Measurements from ENCODE around the gene CMA1. TPM values are rescaled to one million over a fixed set of nuclear protein-coding genes. Genes with fewer than 3 reads are reported as not detected.

Gene CMA1
- total and polyA plus RNA-seq, 2 of the 8 experiments (the other 6 are each of a cell fraction or from before 2014, with no cell fraction given), result not detected

GRCh38 chr14:24463884-24464785 is 43.9 kb downstream of the CMA1 start (continued):
- TF ChIP-seq CEBPB (IDR thresholded peaks at IDR 0.05; ENCODE audit: low read depth, low read length) (no peak), SIX5 (IDR thresholded peaks at IDR 0.05; ENCODE audit: low read depth, low read length) (no peak), JUN (IDR thresholded peaks at IDR 0.05; ENCODE audit: low read depth, low read length) (no peak), ASH2L (IDR thresholded peaks at IDR 0.05; ENCODE audit: low read length) (no peak), RNF2 (IDR thresholded peaks at IDR 0.05; ENCODE audit: borderline replicate concordance, low read depth, low read length, missing control alignments, poor library complexity, severe bottlenecking) (no peak), POLR2AphosphoS5 (IDR thresholded peaks at IDR 0.05; ENCODE audit: low read depth, low read length) (no peak), CHD1 (IDR thresholded peaks at IDR 0.05; ENCODE audit: low read depth, low read length) (no peak)

Measured in H1 (cell line).